Stimulated activated CD8-positive, alpha-beta memory T cell treated with anti-CD3 and anti-CD28 coated beads, Interleukin-4, amount 100 ng/mL, for 48 hours (primary cell): Measurements from ENCODE around the gene BRAT1.

ENCODE experiments used
- DNase-seq: peaks from one replicate; pipeline ENCODE4 v3.0.0-alpha.2; 2020

Gene BRAT1

GRCh38 chr7:2559283-2559950 is 4.1 kb upstream of the BRAT1 start:
- peak; percentile 55 for DNase-seq

GRCh38 chr7:2558629-2559282 is 3.4 kb upstream of the BRAT1 start, which contains the start of gene IQCE:
Gene IQCE (plus strand): TSS chr7:2558979. CDS start chr7:2559182, 203 bp downstream.
- peak; percentile 95 for DNase-seq

- DNase-seq = no peak
Measured at GRCh38 chr7:2554661-2555111, 638 bp downstream of the BRAT1 start.

- DNase-seq = no peak
Measured at GRCh38 chr7:2553831-2554581, 1.3 kb downstream of the BRAT1 start.

- DNase-seq = no peak
Measured at GRCh38 chr7:2553108-2553507, 2.2 kb downstream of the BRAT1 start.

- no peak for DNase-seq
Measured at GRCh38 chr7:2551418-2551817, 3.9 kb downstream of the BRAT1 start.

- no peak for DNase-seq
Measured at GRCh38 chr7:2546776-2547586, 8.3 kb downstream of the BRAT1 start.

- DNase-seq = no peak
Measured at GRCh38 chr7:2545746-2546425, 9.4 kb downstream of the BRAT1 start.

- no peak for DNase-seq
Measured at GRCh38 chr7:2544541-2545188, 10.7 kb downstream of the BRAT1 start.

- no peak for DNase-seq
Measured at GRCh38 chr7:2542916-2543871, 12.1 kb downstream of the BRAT1 start.

- no peak for DNase-seq
Measured at GRCh38 chr7:2542011-2542915, 13.1 kb downstream of the BRAT1 start.

- DNase-seq = no peak
Measured at GRCh38 chr7:2541291-2542010, 13.9 kb downstream of the BRAT1 start.

- no peak for DNase-seq
Measured at GRCh38 chr7:2540641-2541051, 14.7 kb downstream of the BRAT1 start.

- no peak for DNase-seq
Measured at GRCh38 chr7:2540133-2540532, 15.2 kb downstream of the BRAT1 start.

GRCh38 chr7:2539031-2539911 is 16.1 kb downstream of the BRAT1 start:
- DNase-seq = no peak

GRCh38 chr7:2537981-2538851 is 17.1 kb downstream of the BRAT1 start:
- DNase-seq = no peak
